Nephron (organoid): ENCODE measurements around the gene DET1.

ENCODE experiments used
- H3K27ac Mint-ChIP-seq, 3 experiments: 2 replicates each; pipeline ENCODE4 v1.8.0; 2020; ENCODE audit warnings: mixed read lengths in 3 of 3, mild to moderate bottlenecking in 2 of 3, moderate library complexity in 1 of 3
- H3K27me3 Mint-ChIP-seq: 2 replicates; pipeline ENCODE4 v1.8.0; 2021; ENCODE audit warnings: low read depth, mild to moderate bottlenecking, moderate library complexity, mixed read lengths
- H3K36me3 Mint-ChIP-seq: 2 replicates; pipeline ENCODE4 v1.8.0; 2020; ENCODE audit warnings: low read depth, mixed read lengths
- H3K4me1 Mint-ChIP-seq: 2 replicates; pipeline ENCODE4 v1.8.0; 2020; ENCODE audit warnings: mixed read lengths
- H3K4me3 Mint-ChIP-seq, 3 experiments: 2 replicates each; pipeline ENCODE4 v1.8.0; 2020; ENCODE audit warnings: mild to moderate bottlenecking in 3 of 3, mixed read lengths in 3 of 3, moderate library complexity in 2 of 3
- H3K9me3 Mint-ChIP-seq: 2 replicates; pipeline ENCODE4 v1.8.0; 2020; ENCODE audit warnings: mixed read lengths
- TF ChIP-seq, protein P1 (sequence below), 3 experiments: fragments of 200-600 bp; sonication (generic); IDR thresholded peaks; one replicate each; pipeline ENCODE4 v1.5.0; 2021; ENCODE audit warnings: antibody characterized with exemption in 3 of 3; ENCODE audit not compliant: unreplicated experiment in 3 of 3

Gene DET1

DNA sequence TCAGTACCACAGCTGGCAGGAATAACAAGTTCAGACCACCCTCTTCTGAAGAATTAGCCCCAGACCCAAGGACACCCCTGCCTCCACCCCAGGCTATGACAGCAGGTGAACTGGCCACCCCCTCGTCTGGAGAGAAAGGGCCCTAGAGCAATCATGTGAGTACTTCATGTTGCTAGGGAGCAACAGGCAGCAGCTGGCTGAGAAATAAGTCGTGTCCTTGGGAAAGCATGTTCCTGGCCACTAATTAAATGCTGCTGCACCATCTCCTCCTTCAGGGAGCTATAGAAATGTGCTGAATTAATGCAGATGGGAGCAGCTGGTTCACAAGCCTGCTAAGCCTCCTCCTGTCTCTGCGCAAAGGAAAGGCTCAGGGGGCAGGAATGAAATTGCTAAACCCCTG is 47.5 kb downstream of the DET1 start:
- peak overlapping the region; percentile 59 to 98 (median 93) for H3K27ac Mint-ChIP-seq
- no peaks in the 10 kb centered on the region for H3K9me3 Mint-ChIP-seq
- no peaks in the 10 kb centered on the region for H3K27me3 Mint-ChIP-seq
- H3K36me3 Mint-ChIP-seq = peaks cover 19% of the 10 kb centered on the region
- peak overlapping the region in 1 of 3 experiments; percentile 15 for H3K4me3 Mint-ChIP-seq
- TF ChIP-seq, protein P1, sequence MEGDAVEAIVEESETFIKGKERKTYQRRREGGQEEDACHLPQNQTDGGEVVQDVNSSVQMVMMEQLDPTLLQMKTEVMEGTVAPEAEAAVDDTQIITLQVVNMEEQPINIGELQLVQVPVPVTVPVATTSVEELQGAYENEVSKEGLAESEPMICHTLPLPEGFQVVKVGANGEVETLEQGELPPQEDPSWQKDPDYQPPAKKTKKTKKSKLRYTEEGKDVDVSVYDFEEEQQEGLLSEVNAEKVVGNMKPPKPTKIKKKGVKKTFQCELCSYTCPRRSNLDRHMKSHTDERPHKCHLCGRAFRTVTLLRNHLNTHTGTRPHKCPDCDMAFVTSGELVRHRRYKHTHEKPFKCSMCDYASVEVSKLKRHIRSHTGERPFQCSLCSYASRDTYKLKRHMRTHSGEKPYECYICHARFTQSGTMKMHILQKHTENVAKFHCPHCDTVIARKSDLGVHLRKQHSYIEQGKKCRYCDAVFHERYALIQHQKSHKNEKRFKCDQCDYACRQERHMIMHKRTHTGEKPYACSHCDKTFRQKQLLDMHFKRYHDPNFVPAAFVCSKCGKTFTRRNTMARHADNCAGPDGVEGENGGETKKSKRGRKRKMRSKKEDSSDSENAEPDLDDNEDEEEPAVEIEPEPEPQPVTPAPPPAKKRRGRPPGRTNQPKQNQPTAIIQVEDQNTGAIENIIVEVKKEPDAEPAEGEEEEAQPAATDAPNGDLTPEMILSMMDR (IDR thresholded peaks at IDR 0.05; ENCODE audit: unreplicated experiment in 3 of 3) = no peak
- peaks cover 27% of the 10 kb centered on the region for H3K4me1 Mint-ChIP-seq

DNA sequence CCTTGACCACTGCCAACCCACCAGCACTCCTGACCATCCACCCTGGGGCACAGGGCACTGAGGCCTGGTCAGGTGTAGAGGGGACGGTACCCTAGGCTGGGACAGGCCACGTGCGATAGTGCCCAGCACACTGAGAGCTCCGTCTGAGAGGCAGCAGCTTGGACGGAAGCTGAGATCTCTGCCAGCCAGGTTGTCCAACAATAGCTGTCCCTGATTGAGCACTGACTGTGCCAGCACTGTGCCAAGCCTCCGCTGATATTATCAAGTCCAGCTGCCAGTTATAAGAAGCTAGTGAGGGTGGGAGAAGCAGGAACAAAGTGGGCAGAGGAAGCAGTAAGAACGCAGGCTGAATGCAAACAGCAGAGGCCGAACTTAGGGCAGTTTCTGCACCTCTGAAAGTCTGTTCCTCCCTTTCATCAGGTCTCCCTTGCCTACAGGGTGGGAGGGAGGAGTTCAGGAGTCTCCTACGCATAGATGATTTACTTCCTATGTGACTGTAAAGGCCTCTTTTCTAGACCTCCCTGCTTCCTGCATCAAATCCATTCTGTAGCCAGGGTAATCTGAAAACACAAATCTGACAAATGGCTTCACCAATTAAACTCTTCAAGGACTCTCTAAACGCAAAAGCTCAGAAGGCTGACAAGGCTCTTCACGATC is 49.2 kb downstream of the DET1 start:
- Mint-ChIP-seq H3K36me3 (peaks cover 13% of the 10 kb centered on the region), H3K9me3 (no peaks in the 10 kb centered on the region), H3K27me3 (no peaks in the 10 kb centered on the region), H3K4me1 (peaks cover 27% of the 10 kb centered on the region), H3K4me3 (no peak overlapping the region), H3K27ac (peak overlapping the region; percentile 20 to 98 (median 78))
- TF ChIP-seq, protein P1 (IDR thresholded peaks at IDR 0.05; ENCODE audit: unreplicated experiment in 3 of 3) = no peak

DNA sequence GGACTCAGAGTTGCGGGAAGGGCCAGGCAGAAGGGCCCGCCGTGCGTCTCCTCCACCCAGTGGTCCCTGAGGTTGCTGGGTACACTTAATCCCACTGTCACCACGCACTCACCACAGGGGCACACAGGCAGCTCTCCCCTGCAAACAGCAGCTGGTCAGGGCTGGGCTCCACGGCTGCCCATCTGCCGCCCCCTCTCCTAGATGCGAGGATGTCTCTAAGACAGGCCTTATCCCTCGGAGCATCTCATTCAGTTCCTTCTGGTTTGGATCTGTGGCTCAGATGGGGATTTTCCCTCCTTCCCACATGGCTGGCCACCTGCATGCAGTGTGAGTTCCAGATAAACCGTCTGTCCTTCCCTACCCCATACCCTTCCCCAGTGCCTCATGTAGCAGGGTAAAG is 52.6 kb downstream of the DET1 start:
- Mint-ChIP-seq H3K36me3 (peaks cover 7% of the 10 kb centered on the region), H3K27me3 (no peaks in the 10 kb centered on the region), H3K27ac (no peak overlapping the region), H3K4me1 (peaks cover 29% of the 10 kb centered on the region), H3K4me3 (no peak overlapping the region), H3K9me3 (no peaks in the 10 kb centered on the region)
- TF ChIP-seq, protein P1 (IDR thresholded peaks at IDR 0.05; ENCODE audit: unreplicated experiment in 3 of 3) = no peak

DNA sequence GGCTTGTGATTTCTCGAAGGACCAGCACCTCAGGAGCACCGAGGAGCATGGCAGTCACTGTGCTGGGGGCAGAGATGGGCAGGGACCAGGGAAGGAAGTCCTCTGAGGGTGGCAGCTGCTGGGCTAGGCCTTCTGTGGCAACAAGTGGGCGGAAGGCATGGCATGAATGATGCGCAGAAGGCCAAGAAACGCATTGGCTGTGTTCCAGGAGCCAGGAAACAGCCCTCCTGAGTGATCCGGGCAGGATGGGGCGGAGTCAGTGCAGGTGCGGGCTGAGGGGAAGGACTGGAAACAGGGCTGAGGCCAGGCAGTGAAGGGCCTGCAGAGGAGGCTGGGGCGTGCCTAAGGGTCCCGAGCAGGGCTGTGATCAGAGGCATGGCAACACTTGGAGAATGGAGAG is 55.3 kb downstream of the DET1 start:
- Mint-ChIP-seq H3K4me3 (no peak overlapping the region), H3K36me3 (peaks cover 5% of the 10 kb centered on the region), H3K27me3 (no peaks in the 10 kb centered on the region), H3K27ac (no peak overlapping the region), H3K4me1 (peaks cover 28% of the 10 kb centered on the region), H3K9me3 (no peaks in the 10 kb centered on the region)
- TF ChIP-seq, protein P1 (IDR thresholded peaks at IDR 0.05; ENCODE audit: unreplicated experiment in 3 of 3) = no peak

DNA sequence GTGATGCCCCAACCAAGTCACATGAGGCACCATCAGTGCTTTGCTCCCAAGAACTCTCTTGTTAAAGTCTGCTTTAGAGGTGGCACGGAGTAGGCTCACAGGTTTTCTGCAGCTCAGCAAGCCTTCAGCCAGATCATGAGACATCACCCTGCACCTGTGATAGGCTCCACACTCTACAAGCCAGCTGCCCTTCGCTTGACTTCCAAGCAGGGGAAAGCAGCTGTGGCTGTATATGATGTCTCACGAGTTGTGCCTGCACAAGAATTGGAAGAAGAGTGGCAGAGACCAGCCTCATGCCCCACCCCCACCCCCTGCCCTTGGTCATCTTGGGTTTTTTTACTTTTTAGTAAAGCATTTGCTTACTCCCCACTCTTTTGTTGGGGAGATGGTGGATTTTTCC is 56.4 kb downstream of the DET1 start:
- Mint-ChIP-seq H3K27ac (peak overlapping the region in 1 of 3 experiments; percentile 63), H3K27me3 (no peaks in the 10 kb centered on the region), H3K9me3 (no peaks in the 10 kb centered on the region), H3K4me3 (peak overlapping the region in 1 of 3 experiments; percentile 56), H3K4me1 (peaks cover 37% of the 10 kb centered on the region), H3K36me3 (peaks cover 4% of the 10 kb centered on the region)
- TF ChIP-seq, protein P1 (IDR thresholded peaks at IDR 0.05; ENCODE audit: unreplicated experiment in 3 of 3) = no peak

DNA sequence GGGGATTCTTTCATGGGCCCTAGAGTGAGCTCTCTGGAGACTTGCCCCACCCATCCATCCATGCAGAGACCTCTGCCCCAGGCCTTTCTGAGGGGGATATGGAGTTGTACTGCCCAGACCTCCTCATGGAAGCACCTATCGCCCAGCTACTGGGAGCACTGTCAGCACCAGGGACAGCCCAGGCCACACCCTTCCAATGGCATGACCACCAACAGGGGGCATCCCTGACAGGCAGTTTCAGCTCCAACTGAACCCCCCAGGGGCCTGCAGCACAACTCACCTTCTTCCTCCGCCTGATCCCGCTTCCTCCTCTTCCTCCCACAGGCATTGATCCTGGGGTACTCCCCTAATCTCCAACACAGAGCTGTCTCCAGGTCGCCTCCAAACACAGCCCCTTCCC is 57.2 kb downstream of the DET1 start:
- H3K4me3 Mint-ChIP-seq = no peak overlapping the region
- H3K27ac Mint-ChIP-seq = no peak overlapping the region
- no peaks in the 10 kb centered on the region for H3K9me3 Mint-ChIP-seq
- H3K4me1 Mint-ChIP-seq = peaks cover 44% of the 10 kb centered on the region
- TF ChIP-seq, protein P1 (IDR thresholded peaks at IDR 0.05; ENCODE audit: unreplicated experiment in 3 of 3) = no peak
- no peaks in the 10 kb centered on the region for H3K27me3 Mint-ChIP-seq
- H3K36me3 Mint-ChIP-seq = no peaks in the 10 kb centered on the region
